ENCODE data around the gene SUPT5H.

DNA sequence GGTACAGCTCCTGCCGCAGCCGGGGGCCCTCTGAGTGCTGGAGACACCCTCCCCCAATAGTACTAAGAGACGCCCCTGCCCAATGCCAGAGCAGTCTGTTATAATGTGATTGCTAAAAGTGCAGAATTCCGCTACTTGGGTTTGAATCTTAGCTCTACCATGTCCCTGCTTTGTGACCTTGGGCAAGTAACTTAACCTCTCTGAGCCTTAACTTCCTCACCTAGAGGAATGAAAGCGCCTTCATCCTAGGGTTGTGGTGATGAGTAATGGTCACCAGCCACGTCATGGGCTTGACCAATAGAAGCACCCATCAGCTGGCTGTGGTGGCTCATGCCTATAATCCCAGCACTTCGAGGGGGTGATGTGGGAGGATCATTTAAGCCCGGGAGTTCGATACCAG lies 26.4 kb upstream of the SUPT5H start:
- TF ChIP-seq, protein P1, sequence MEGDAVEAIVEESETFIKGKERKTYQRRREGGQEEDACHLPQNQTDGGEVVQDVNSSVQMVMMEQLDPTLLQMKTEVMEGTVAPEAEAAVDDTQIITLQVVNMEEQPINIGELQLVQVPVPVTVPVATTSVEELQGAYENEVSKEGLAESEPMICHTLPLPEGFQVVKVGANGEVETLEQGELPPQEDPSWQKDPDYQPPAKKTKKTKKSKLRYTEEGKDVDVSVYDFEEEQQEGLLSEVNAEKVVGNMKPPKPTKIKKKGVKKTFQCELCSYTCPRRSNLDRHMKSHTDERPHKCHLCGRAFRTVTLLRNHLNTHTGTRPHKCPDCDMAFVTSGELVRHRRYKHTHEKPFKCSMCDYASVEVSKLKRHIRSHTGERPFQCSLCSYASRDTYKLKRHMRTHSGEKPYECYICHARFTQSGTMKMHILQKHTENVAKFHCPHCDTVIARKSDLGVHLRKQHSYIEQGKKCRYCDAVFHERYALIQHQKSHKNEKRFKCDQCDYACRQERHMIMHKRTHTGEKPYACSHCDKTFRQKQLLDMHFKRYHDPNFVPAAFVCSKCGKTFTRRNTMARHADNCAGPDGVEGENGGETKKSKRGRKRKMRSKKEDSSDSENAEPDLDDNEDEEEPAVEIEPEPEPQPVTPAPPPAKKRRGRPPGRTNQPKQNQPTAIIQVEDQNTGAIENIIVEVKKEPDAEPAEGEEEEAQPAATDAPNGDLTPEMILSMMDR (IDR thresholded peaks at IDR 0.05; ENCODE audit: low read depth, low read length): no peak
- no peak for TF ChIP-seq POLR2A (IDR thresholded peaks at IDR 0.05; ENCODE audit: extremely low read depth, insufficient read length)
- TF ChIP-seq MYC (IDR thresholded peaks at IDR 0.05; ENCODE audit: low read depth, low read length): no peak
